T-helper 1 cell treated with Interleukin-12 subunit alpha and Interleukin-12 subunit beta and Interleukin-4 antibody, amounts not matched to agents 30 μg/mL and 1 μg/mL, for 36 hours (primary cell): Measurements from ENCODE around the gene ABLIM3.

Source experiments
- H3K27ac Mint-ChIP-seq: one replicate; pipeline ENCODE4 v1.8.0; 2021; ENCODE audit warnings: mild to moderate bottlenecking, mixed read lengths
- H3K27me3 Mint-ChIP-seq: one replicate; pipeline ENCODE4 v1.8.0; 2021; ENCODE audit warnings: low read depth, mixed read lengths
- H3K36me3 Mint-ChIP-seq: one replicate; pipeline ENCODE4 v1.8.0; 2021; ENCODE audit warnings: low read depth, mixed read lengths
- H3K4me1 Mint-ChIP-seq: one replicate; pipeline ENCODE4 v1.8.0; 2021; ENCODE audit warnings: low read depth, mixed read lengths
- H3K4me3 Mint-ChIP-seq: one replicate; pipeline ENCODE4 v1.8.0; 2021; ENCODE audit warnings: mild to moderate bottlenecking, moderate library complexity, mixed read lengths
- H3K9me3 Mint-ChIP-seq: one replicate; pipeline ENCODE4 v1.8.0; 2021; ENCODE audit warnings: mixed read lengths

The ABLIM3 gene

GRCh38 chr5:149246906-149247305 lies 105.6 kb downstream of the ABLIM3 start:
- Mint-ChIP-seq H3K36me3 (no peaks in the 10 kb centered on the region), H3K4me3 (no peak overlapping the region)

GRCh38 chr5:149247726-149248125 lies 106.4 kb downstream of the ABLIM3 start:
- Mint-ChIP-seq H3K27ac (no peak overlapping the region), H3K36me3 (no peaks in the 10 kb centered on the region), H3K27me3 (peaks cover 12% of the 10 kb centered on the region), H3K9me3 (peaks cover 5% of the 10 kb centered on the region), H3K4me3 (no peak overlapping the region), H3K4me1 (no peaks in the 10 kb centered on the region)

More at GRCh38 chr5:149246906-149247305, 105.6 kb downstream of the ABLIM3 start:
- Mint-ChIP-seq H3K27ac (no peak overlapping the region), H3K9me3 (peaks cover 5% of the 10 kb centered on the region), H3K4me1 (peaks cover 2% of the 10 kb centered on the region), H3K27me3 (peaks cover 11% of the 10 kb centered on the region)

- no peak overlapping the region for H3K27ac Mint-ChIP-seq
- no peaks in the 10 kb centered on the region for H3K36me3 Mint-ChIP-seq
- peaks cover 18% of the 10 kb centered on the region for H3K27me3 Mint-ChIP-seq
- H3K9me3 Mint-ChIP-seq, result peaks cover 5% of the 10 kb centered on the region
- no peaks in the 10 kb centered on the region for H3K4me1 Mint-ChIP-seq
- H3K4me3 Mint-ChIP-seq, result no peak overlapping the region
These were observed 110.3 kb downstream of the ABLIM3 start for GRCh38 chr5:149251546-149251945.

- Mint-ChIP-seq H3K4me3 (no peak overlapping the region), H3K27ac (no peak overlapping the region), H3K27me3 (peaks cover 14% of the 10 kb centered on the region), H3K9me3 (no peaks in the 10 kb centered on the region), H3K36me3 (no peaks in the 10 kb centered on the region), H3K4me1 (no peaks in the 10 kb centered on the region)
These were observed 113.2 kb downstream of the ABLIM3 start for GRCh38 chr5:149254506-149254905.

- Mint-ChIP-seq H3K4me3 (no peak overlapping the region), H3K27ac (no peak overlapping the region), H3K27me3 (peaks cover 14% of the 10 kb centered on the region), H3K36me3 (no peaks in the 10 kb centered on the region), H3K9me3 (no peaks in the 10 kb centered on the region), H3K4me1 (no peaks in the 10 kb centered on the region)
These were observed 115.2 kb downstream of the ABLIM3 start for GRCh38 chr5:149256451-149256850.

GRCh38 chr5:149257131-149257530 lies 115.8 kb downstream of the ABLIM3 start:
- Mint-ChIP-seq H3K27me3 (peaks cover 20% of the 10 kb centered on the region), H3K4me1 (no peaks in the 10 kb centered on the region), H3K9me3 (no peaks in the 10 kb centered on the region), H3K36me3 (no peaks in the 10 kb centered on the region), H3K27ac (no peak overlapping the region), H3K4me3 (no peak overlapping the region)

GRCh38 chr5:149257889-149258705 lies 116.8 kb downstream of the ABLIM3 start:
- Mint-ChIP-seq H3K4me1 (no peaks in the 10 kb centered on the region), H3K27me3 (peaks cover 17% of the 10 kb centered on the region), H3K27ac (no peak overlapping the region), H3K4me3 (no peak overlapping the region), H3K9me3 (no peaks in the 10 kb centered on the region), H3K36me3 (no peaks in the 10 kb centered on the region)

- Mint-ChIP-seq H3K27me3 (peaks cover 16% of the 10 kb centered on the region), H3K4me1 (no peaks in the 10 kb centered on the region), H3K36me3 (no peaks in the 10 kb centered on the region), H3K4me3 (no peak overlapping the region), H3K27ac (no peak overlapping the region), H3K9me3 (no peaks in the 10 kb centered on the region)
These were observed 119.5 kb downstream of the ABLIM3 start for GRCh38 chr5:149260761-149261160.

- Mint-ChIP-seq H3K9me3 (no peaks in the 10 kb centered on the region), H3K27me3 (peaks cover 16% of the 10 kb centered on the region), H3K4me1 (no peaks in the 10 kb centered on the region), H3K36me3 (no peaks in the 10 kb centered on the region), H3K27ac (no peak overlapping the region), H3K4me3 (no peak overlapping the region)
These were observed 120.0 kb downstream of the ABLIM3 start for GRCh38 chr5:149261246-149261645.

GRCh38 chr5:149262315-149262714 lies 121.0 kb downstream of the ABLIM3 start:
- peaks cover 16% of the 10 kb centered on the region for H3K27me3 Mint-ChIP-seq

GRCh38 chr5:149264439-149265067 lies 123.3 kb downstream of the ABLIM3 start:
- no peak overlapping the region for H3K27ac Mint-ChIP-seq
- peaks cover 12% of the 10 kb centered on the region for H3K9me3 Mint-ChIP-seq
- H3K4me3 Mint-ChIP-seq, result no peak overlapping the region
- peaks cover 2% of the 10 kb centered on the region for H3K36me3 Mint-ChIP-seq
- H3K27me3 Mint-ChIP-seq, result peaks cover 34% of the 10 kb centered on the region
- no peaks in the 10 kb centered on the region for H3K4me1 Mint-ChIP-seq

More at GRCh38 chr5:149262315-149262714, 121.0 kb downstream of the ABLIM3 start:
- Mint-ChIP-seq H3K9me3 (no peaks in the 10 kb centered on the region), H3K4me3 (no peak overlapping the region), H3K36me3 (no peaks in the 10 kb centered on the region), H3K4me1 (no peaks in the 10 kb centered on the region), H3K27ac (no peak overlapping the region)

- H3K4me1 Mint-ChIP-seq, result no peaks in the 10 kb centered on the region
- H3K9me3 Mint-ChIP-seq, result peaks cover 12% of the 10 kb centered on the region
- no peak overlapping the region for H3K27ac Mint-ChIP-seq
- H3K36me3 Mint-ChIP-seq, result peaks cover 2% of the 10 kb centered on the region
- no peak overlapping the region for H3K4me3 Mint-ChIP-seq
- peaks cover 36% of the 10 kb centered on the region for H3K27me3 Mint-ChIP-seq
These were observed 123.8 kb downstream of the ABLIM3 start for GRCh38 chr5:149265068-149265465.

GRCh38 chr5:149265597-149265996 lies 124.3 kb downstream of the ABLIM3 start:
- Mint-ChIP-seq H3K36me3 (peaks cover 2% of the 10 kb centered on the region), H3K27ac (no peak overlapping the region), H3K27me3 (peaks cover 42% of the 10 kb centered on the region), H3K9me3 (peaks cover 12% of the 10 kb centered on the region), H3K4me1 (no peaks in the 10 kb centered on the region), H3K4me3 (no peak overlapping the region)

GRCh38 chr5:149267241-149267973 lies 126.1 kb downstream of the ABLIM3 start:
- peaks cover 2% of the 10 kb centered on the region for H3K36me3 Mint-ChIP-seq
- peaks cover 12% of the 10 kb centered on the region for H3K9me3 Mint-ChIP-seq
- peaks cover 48% of the 10 kb centered on the region for H3K27me3 Mint-ChIP-seq
- H3K4me3 Mint-ChIP-seq, result no peak overlapping the region
- no peak overlapping the region for H3K27ac Mint-ChIP-seq
- H3K4me1 Mint-ChIP-seq, result peaks cover 6% of the 10 kb centered on the region
